SK-N-SH (cell line): ENCODE results near the gene EVI5.

Experiments used
- CTCF ChIP-seq: fragments of 200-600 bp; sonication (generic); IDR thresholded peaks from 2 replicates; pipeline ENCODE4 v1.6.1; 2017; ENCODE audit warnings: antibody characterized with exemption, mild to moderate bottlenecking, moderate library complexity
- EP300 ChIP-seq, 2 experiments: IDR thresholded peaks; 2 replicates each; pipeline versions ENCODE4 v1.4.0 to v1.6.1; 2012; ENCODE audit warnings: borderline replicate concordance in 1 of 2, low read depth in 1 of 2, low read length in 1 of 2
- POLR2AphosphoS5 ChIP-seq: IDR thresholded peaks from 2 replicates; pipeline ENCODE4 v1.6.1; 2012; ENCODE audit warnings: low read depth, low read length
- USF1 ChIP-seq: IDR thresholded peaks from 2 replicates; pipeline ENCODE4 v1.4.0; 2012; ENCODE audit warnings: low read depth, borderline replicate concordance
- USF2 ChIP-seq: fragments of 150-350 bp; IDR thresholded peaks from 2 replicates; pipeline ENCODE4 v1.6.1; 2017; ENCODE audit warnings: antibody characterized with exemption, low read length, low read depth, borderline replicate concordance

GRCh38 chr1:92459871-92460320, 325.0 kb downstream of the EVI5 start:
- TF ChIP-seq CTCF (no peak), EP300 (IDR thresholded peaks at IDR 0.05; ENCODE audit: borderline replicate concordance in 1 of 2, low read depth in 1 of 2, low read length in 1 of 2) (no peak), USF1 (no peak), POLR2AphosphoS5 (no peak), USF2 (no peak)
